Ascending aorta (tissue), 2 donors: ENCODE results near the gene ATP5F1D. TPM values are rescaled to one million over a fixed set of nuclear protein-coding genes. Genes with fewer than 3 reads are reported as not detected.

Experiments used
- DNase-seq, 2 donors: peaks; one replicate each; pipeline ENCODE4 v3.0.0-alpha.2; 2019; ENCODE audit warnings: low spot score in 2 of 2
- H3K27ac ChIP-seq, 2 donors: fragments of 200-600 bp; sonication (generic); one replicate each; pipeline ENCODE4 v1.5.1; 2016 to 2017; ENCODE audit warnings: mild to moderate bottlenecking in 1 of 2
- H3K27me3 ChIP-seq: fragments of 200-600 bp; sonication (generic); one replicate; pipeline ENCODE4 v1.5.1; 2017
- H3K36me3 ChIP-seq, 2 donors: fragments of 200-600 bp; sonication (generic); one replicate each; pipeline ENCODE4 v1.5.1; 2016
- H3K4me1 ChIP-seq, 2 donors: fragments of 200-600 bp; sonication (generic); one replicate each; pipeline ENCODE4 v1.5.1; 2016 to 2017; ENCODE audit warnings: mild to moderate bottlenecking in 1 of 2
- H3K4me3 ChIP-seq, 2 donors: fragments of 200-600 bp; sonication (generic); one replicate each; pipeline ENCODE4 v1.5.1; 2016 to 2017; ENCODE audit warnings: mild to moderate bottlenecking in 1 of 2
- H3K9me3 ChIP-seq, 2 donors: fragments of 200-600 bp; sonication (generic); one replicate each; pipeline ENCODE4 v1.5.1; 2016
- intact Hi-C: fragments of 100-400 bp; cut with DNase I; formaldehyde crosslinking; loops from one replicate; pipeline ENCODE4 v1.15.1; 2023
- total RNA-seq: library from RNA; depleted of rRNA; stranded (reverse); fragments of >200 nt; gene quantifications from one replicate; pipeline ENCODE4 v1.1.0, GENCODE V29; 2016
- TF ChIP-seq, protein P1 (sequence below), 3 experiments: fragments of 200-600 bp in 2 of 3; fragments of 450-650 bp in 1 of 3; sonication (generic) in 2 of 3; IDR thresholded peaks; one replicate each; pipeline ENCODE4 v1.5.1; 2016 to 2019; ENCODE audit warnings: antibody characterized with exemption in 3 of 3, mild to moderate bottlenecking in 1 of 3, moderate library complexity in 1 of 3

Gene ATP5F1D
- total RNA-seq, 1 donor from 2014 or later, result 232 TPM

DNA sequence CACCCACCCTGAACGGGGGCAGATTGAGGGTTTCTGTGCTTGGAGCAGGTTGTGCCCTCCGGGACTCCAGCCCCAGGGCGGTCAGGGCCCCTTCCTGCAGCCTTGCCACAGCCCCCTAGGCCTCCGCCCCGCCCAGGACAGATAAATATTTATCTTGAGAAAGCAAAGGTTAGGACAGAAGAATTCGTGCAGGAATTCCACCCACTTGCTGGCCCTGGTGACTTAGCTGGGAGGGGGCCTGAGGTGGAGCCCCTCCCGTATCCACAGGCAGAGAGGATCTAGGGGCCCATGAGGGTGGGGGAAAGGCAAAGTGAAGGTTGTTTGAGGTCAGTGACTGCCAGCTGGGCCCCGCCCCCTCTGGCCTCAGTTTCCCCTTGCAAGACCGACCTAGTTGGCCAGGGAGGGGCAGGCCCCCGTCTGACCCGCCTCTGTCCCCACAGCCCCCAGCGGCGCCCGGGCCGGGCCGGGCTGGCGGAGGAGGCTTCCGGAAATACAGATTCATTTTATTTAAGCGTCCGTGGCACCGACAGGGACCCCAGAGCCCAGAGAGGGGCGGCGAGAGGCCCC, 12.0 kb downstream of the ATP5F1D start:
- intact Hi-C loops, result loop anchor here (1.0 kb wide), 1 partner anchor 8 kb away; no protein-coding TSS in a partner anchor
- Histone ChIP-seq H3K27ac (peak overlapping the region; percentile 94 to 98), H3K27me3 (no peaks in the 10 kb centered on the region), H3K9me3 (no peaks in the 10 kb centered on the region), H3K36me3 (peaks cover 52 to 64% of the 10 kb centered on the region in 2 donors), H3K4me1 (peaks cover 25 to 37% of the 10 kb centered on the region in 2 donors), H3K4me3 (peak overlapping the region; percentile 95)
- DNase-seq, result no peak
- TF ChIP-seq, protein P1, sequence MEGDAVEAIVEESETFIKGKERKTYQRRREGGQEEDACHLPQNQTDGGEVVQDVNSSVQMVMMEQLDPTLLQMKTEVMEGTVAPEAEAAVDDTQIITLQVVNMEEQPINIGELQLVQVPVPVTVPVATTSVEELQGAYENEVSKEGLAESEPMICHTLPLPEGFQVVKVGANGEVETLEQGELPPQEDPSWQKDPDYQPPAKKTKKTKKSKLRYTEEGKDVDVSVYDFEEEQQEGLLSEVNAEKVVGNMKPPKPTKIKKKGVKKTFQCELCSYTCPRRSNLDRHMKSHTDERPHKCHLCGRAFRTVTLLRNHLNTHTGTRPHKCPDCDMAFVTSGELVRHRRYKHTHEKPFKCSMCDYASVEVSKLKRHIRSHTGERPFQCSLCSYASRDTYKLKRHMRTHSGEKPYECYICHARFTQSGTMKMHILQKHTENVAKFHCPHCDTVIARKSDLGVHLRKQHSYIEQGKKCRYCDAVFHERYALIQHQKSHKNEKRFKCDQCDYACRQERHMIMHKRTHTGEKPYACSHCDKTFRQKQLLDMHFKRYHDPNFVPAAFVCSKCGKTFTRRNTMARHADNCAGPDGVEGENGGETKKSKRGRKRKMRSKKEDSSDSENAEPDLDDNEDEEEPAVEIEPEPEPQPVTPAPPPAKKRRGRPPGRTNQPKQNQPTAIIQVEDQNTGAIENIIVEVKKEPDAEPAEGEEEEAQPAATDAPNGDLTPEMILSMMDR (IDR thresholded peaks at IDR 0.05), result no peak

DNA sequence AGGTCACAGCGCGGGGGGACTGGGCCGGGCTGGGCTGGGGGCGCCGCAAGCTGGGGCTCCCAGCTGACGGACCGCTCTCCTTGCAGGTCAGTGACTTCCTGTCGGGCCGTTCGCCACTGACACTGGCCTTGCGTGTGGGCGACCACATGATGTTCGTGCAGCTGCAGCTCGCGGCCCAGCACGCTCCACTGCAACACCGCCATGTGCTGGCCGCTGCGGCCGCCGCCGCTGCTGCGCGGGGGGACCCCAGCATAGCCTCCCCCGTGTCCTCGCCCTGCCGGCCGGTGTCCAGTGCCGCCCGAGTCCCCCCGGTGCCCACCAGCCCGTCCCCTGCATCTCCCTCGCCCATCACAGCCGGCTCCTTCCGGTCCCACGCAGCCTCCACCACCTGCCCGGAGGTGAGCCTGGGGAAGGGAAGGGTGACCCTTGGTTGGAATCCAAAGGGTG, 12.6 kb downstream of the ATP5F1D start:
- H3K27ac ChIP-seq, result peak overlapping the region; percentile 94 to 98
- no peak for DNase-seq
- TF ChIP-seq, protein P1 (IDR thresholded peaks at IDR 0.05), result no peak
- H3K36me3 ChIP-seq, result peaks cover 52 to 64% of the 10 kb centered on the region in 2 donors
- peak overlapping the region; percentile 95 for H3K4me3 ChIP-seq
- no peaks in the 10 kb centered on the region for H3K9me3 ChIP-seq
- H3K27me3 ChIP-seq, result no peaks in the 10 kb centered on the region
- H3K4me1 ChIP-seq, result peaks cover 25 to 40% of the 10 kb centered on the region in 2 donors
- intact Hi-C loops, result no loop called here

DNA sequence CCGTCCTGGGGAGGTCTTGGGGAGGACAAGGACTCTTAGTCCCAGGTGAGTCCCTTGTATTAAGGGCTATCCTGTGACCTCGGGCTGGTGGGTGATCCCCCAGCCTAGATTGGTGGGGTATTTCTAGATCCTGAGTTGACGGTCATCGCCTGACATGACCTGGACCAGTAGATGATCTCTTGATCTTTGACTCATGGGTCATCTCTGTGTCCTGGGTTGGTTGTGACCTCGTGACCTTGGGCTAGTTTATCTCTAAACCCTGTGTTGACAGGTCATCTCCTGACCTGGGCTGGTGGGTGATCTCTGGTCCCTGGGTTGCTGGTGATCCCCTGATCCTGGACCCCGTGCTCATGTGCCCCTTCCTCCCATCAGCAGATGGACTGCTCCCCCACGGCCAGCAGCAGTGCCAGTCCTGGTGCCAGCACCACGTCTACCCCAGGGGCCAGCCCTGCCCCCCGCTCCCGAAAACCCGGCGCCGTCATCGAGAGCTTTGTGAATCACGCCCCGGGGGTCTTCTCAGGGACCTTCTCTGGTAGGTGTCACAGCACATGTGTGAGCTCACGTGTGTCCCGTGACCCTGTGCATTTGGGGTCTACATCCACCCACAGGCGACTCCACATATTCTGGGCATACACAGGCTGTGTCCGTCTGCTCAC, 13.1 kb downstream of the ATP5F1D start:
- H3K4me3 ChIP-seq, result peak overlapping the region in 1 of 2 donors; percentile 95
- intact Hi-C loops, result no loop called here
- peaks cover 29 to 45% of the 10 kb centered on the region in 2 donors for H3K4me1 ChIP-seq
- H3K27me3 ChIP-seq, result no peaks in the 10 kb centered on the region
- peaks cover 52 to 64% of the 10 kb centered on the region in 2 donors for H3K36me3 ChIP-seq
- no peaks in the 10 kb centered on the region for H3K9me3 ChIP-seq
- H3K27ac ChIP-seq, result peak overlapping the region; percentile 94 to 98
- TF ChIP-seq, protein P1 (IDR thresholded peaks at IDR 0.05), result no peak
- DNase-seq, result no peak

DNA sequence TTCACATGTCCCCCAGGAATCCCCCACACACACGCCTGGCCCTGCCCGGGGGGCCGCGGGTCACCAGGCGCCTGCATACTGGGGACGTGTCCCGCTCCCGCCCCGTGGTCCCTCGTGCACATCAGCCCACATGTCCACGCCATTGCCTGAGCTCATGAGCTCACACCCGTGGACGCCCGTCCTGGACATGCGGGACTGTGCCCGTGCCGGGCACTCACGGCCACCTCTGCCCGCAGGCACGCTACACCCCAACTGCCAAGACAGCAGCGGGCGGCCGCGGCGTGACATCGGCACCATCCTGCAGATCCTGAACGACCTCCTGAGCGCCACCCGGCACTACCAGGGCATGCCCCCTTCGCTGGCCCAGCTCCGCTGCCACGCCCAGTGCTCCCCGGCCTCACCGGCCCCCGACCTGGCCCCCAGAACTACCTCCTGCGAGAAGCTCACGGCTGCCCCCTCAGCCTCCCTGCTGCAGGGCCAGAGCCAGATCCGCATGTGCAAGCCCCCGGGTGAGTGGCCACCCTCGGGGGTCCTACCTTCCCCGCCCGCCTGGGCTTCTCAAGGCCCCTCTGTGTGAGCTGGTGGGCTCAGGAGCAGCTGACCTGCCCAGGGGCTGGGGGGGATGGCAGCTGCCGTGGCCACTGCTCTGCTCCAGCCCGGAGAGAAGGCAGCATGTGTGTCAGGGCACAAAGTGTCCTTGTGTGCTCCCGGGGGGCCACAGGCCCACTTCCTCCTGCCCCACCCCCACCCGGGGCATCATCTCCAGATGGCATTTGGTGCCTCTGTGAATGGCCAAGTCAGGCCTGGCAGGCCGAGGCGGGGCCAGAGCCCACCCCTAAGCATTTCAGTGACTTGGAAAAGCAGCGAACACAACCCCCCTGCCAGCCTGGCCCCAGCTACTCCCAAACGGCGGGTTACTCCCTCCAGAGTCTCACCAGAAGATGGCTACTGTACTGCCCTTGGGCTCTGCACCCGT, 13.9 kb downstream of the ATP5F1D start:
- H3K9me3 ChIP-seq, result no peaks in the 10 kb centered on the region
- peaks cover 52 to 61% of the 10 kb centered on the region in 2 donors for H3K36me3 ChIP-seq
- peak overlapping the region in 1 of 2 donors; percentile 95 for H3K4me3 ChIP-seq
- peak overlapping the region; percentile 94 to 98 for H3K27ac ChIP-seq
- intact Hi-C loops, result no loop called here
- TF ChIP-seq, protein P1 (IDR thresholded peaks at IDR 0.05), result no peak
- no peaks in the 10 kb centered on the region for H3K27me3 ChIP-seq
- H3K4me1 ChIP-seq, result peaks cover 36 to 53% of the 10 kb centered on the region in 2 donors
- DNase-seq, result no peak

DNA sequence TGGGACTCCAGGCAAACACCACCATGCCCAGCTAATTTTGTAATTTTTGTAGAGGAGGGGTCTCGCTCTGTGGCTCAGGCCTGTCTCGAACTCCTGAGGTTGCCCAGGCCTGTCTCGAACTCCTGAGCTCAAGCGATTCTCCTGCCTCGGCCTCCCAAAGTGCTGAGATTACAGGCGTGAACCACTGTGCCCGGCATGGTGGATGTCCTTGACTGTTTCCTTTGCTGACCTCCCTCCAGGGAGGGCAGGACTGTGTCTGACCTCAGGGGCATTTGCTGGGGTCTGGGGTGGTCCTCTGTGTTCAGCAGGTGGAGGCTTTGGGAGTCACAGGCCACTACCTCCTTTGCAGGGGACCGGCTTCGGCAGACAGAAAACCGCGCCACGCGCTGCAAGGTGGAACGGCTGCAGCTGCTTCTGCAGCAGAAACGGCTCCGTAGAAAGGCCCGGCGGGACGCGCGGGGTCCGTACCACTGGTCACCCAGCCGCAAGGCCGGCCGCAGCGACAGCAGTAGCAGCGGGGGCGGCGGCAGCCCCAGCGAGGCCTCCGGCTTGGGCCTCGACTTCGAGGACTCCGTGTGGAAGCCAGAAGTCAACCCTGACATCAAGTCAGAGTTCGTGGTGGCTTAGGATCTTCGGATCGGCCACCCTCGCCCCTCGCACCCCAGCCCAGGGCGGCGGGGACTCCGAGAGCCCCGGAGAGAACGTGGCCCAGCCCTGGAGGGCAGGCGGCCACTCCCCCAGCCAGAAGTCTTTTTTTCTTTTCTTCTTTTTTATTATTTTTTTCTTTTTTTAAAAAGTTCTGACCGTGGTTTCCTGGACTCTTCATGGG, 15.3 kb downstream of the ATP5F1D start:
- H3K4me3 ChIP-seq, result no peak overlapping the region
- TF ChIP-seq, protein P1 (IDR thresholded peaks at IDR 0.05), result no peak
- peaks cover 36 to 60% of the 10 kb centered on the region in 2 donors for H3K4me1 ChIP-seq
- H3K9me3 ChIP-seq, result no peaks in the 10 kb centered on the region
- DNase-seq, result no peak
- H3K36me3 ChIP-seq, result peaks cover 47 to 50% of the 10 kb centered on the region in 2 donors
- H3K27me3 ChIP-seq, result no peaks in the 10 kb centered on the region
- intact Hi-C loops, result no loop called here
- H3K27ac ChIP-seq, result peak overlapping the region; percentile 29 to 98
